CD14-positive monocyte (primary cell): ENCODE results near the gene SLFN12. TPM values are rescaled to one million over a fixed set of nuclear protein-coding genes. Genes with fewer than 3 reads are reported as not detected.
A peak's percentile ranks its signal among the peaks of the same experiment; 100 is the strongest.

Experiments used
- DNase-seq, 3 donors: peaks; one replicate each; pipeline ENCODE4 v3.0.0-alpha.2; 2011 to 2022
- H2AFZ ChIP-seq: 2 replicates; pipeline ENCODE4 v1.6.0; 2012; ENCODE audit warnings: mild to moderate bottlenecking, low read depth, low read length, inconsistent platforms; ENCODE audit not compliant: insufficient read depth, poor library complexity, severe bottlenecking
- H3K27ac ChIP-seq, 2 donors: 1 replicate in 1 of 2; 2 replicates in 1 of 2; pipeline ENCODE4 v1.5.1; 2012 to 2013; ENCODE audit warnings: low read length in 2 of 2, control low read depth in 1 of 2, inconsistent platforms in 1 of 2, low read depth in 1 of 2, mild to moderate bottlenecking in 1 of 2
- H3K27me3 ChIP-seq, 2 donors: one replicate each; pipeline versions ENCODE4 v1.6.0 to v1.6.1; 2011 to 2013; ENCODE audit warnings: low read length in 2 of 2; ENCODE audit not compliant: control insufficient read depth in 2 of 2, insufficient read depth in 2 of 2
- H3K36me3 ChIP-seq, 2 donors: replicated peaks in 1 of 2; 1 replicate in 1 of 2; 2 replicates in 1 of 2; pipeline versions ENCODE4 v1.5.1 to v1.6.1; 2012 to 2013; ENCODE audit warnings: low read length in 2 of 2, control low read depth in 1 of 2, inconsistent platforms in 1 of 2, mild to moderate bottlenecking in 1 of 2; ENCODE audit not compliant: insufficient read depth in 2 of 2, control insufficient read depth in 1 of 2
- H3K4me1 ChIP-seq, 2 donors: 1 replicate in 1 of 2; 2 replicates in 1 of 2; pipeline versions ENCODE4 v1.5.1 to v1.6.1; 2012 to 2013; ENCODE audit warnings: low read length in 2 of 2, control low read depth in 1 of 2, inconsistent platforms in 1 of 2, mild to moderate bottlenecking in 1 of 2, moderate library complexity in 1 of 2; ENCODE audit not compliant: insufficient read depth in 2 of 2, control insufficient read depth in 1 of 2
- H3K4me2 ChIP-seq: replicated peaks from 2 replicates; pipeline ENCODE3; 2012; ENCODE audit warnings: low read length, moderate library complexity, mild to moderate bottlenecking; ENCODE audit not compliant: poor library complexity, severe bottlenecking; ENCODE audit errors: extremely low read depth
- H3K4me3 ChIP-seq, 3 experiments: fragments of 200-600 bp in 1 of 3; sonication (generic) in 1 of 3; replicated peaks in 1 of 3; 1 replicate in 2 of 3; 2 replicates in 1 of 3; pipeline ENCODE4 v1.5.1; 2011 to 2013; ENCODE audit warnings: low read length in 3 of 3, mild to moderate bottlenecking in 3 of 3, control low read depth in 2 of 3, low read depth in 2 of 3, inconsistent platforms in 1 of 3, moderate library complexity in 1 of 3
- H3K79me2 ChIP-seq: 2 replicates; pipeline ENCODE4 v1.6.0; 2012; ENCODE audit warnings: mild to moderate bottlenecking, control low read depth, inconsistent platforms, low read length, moderate library complexity; ENCODE audit not compliant: insufficient read depth
- H3K9ac ChIP-seq: 2 replicates; pipeline ENCODE4 v1.6.0; 2017; ENCODE audit warnings: low read length, mild to moderate bottlenecking; ENCODE audit not compliant: insufficient read depth, poor library complexity, severe bottlenecking
- H3K9me3 ChIP-seq, 2 donors: replicated peaks in 1 of 2; 1 replicate in 1 of 2; 2 replicates in 1 of 2; pipeline versions ENCODE4 v1.5.1 to v1.6.1; 2012 to 2013; ENCODE audit warnings: low read length in 2 of 2, control low read depth in 1 of 2; ENCODE audit not compliant: control insufficient read depth in 1 of 2, insufficient read depth in 1 of 2
- H4K20me1 ChIP-seq: 2 replicates; pipeline ENCODE4 v1.6.0; 2012; ENCODE audit warnings: mild to moderate bottlenecking, low read length, control low read depth, moderate library complexity; ENCODE audit not compliant: insufficient read depth
- H3K27ac Mint-ChIP-seq, 7 donors: one replicate each; pipeline ENCODE4 v1.8.0; 2020; ENCODE audit warnings: mild to moderate bottlenecking in 7 of 7, mixed read lengths in 7 of 7, moderate library complexity in 6 of 7, inconsistent platforms in 2 of 7
- H3K27me3 Mint-ChIP-seq, 3 donors: one replicate each; pipeline ENCODE4 v1.8.0; 2021 to 2022; ENCODE audit warnings: low read depth in 3 of 3, mild to moderate bottlenecking in 3 of 3, mixed read lengths in 3 of 3, moderate library complexity in 3 of 3, inconsistent platforms in 1 of 3
- H3K36me3 Mint-ChIP-seq, 2 donors: one replicate each; pipeline ENCODE4 v1.8.0; 2020; ENCODE audit warnings: mixed read lengths in 2 of 2, inconsistent platforms in 1 of 2, mild to moderate bottlenecking in 1 of 2
- H3K4me1 Mint-ChIP-seq: one replicate; pipeline ENCODE4 v1.8.0; 2020; ENCODE audit warnings: mild to moderate bottlenecking, mixed read lengths
- H3K4me3 Mint-ChIP-seq, 2 donors: one replicate each; pipeline ENCODE4 v1.8.0; 2020; ENCODE audit warnings: mild to moderate bottlenecking in 2 of 2, mixed read lengths in 2 of 2, moderate library complexity in 1 of 2
- H3K9me3 Mint-ChIP-seq, 7 donors: one replicate each; pipeline ENCODE4 v1.8.0; 2020 to 2022; ENCODE audit warnings: mixed read lengths in 7 of 7, mild to moderate bottlenecking in 6 of 7, moderate library complexity in 6 of 7, inconsistent platforms in 2 of 7
- CTCF ChIP-seq: fragments of 200-600 bp; IDR thresholded peaks from one replicate; pipeline ENCODE4 v1.8.0; 2022; ENCODE audit warnings: antibody characterized with exemption, mild to moderate bottlenecking
- WGBS: methylation state at CpG from one replicate; pipeline ENCODE4 v1.1.5; 2013; ENCODE audit warnings: missing lambda C conversion rate; ENCODE audit not compliant: insufficient coverage; 5-methylcytosine and 5-hydroxymethylcytosine counted together
- intact Hi-C, 2 donors: fragments of 100-400 bp; cut with micrococcal nuclease; formaldehyde crosslinking; loops; one replicate each; pipeline versions ENCODE4 v1.15.0 to v1.15.1; 2023
- polyA plus RNA-seq, 3 donors: library from polyadenylated mRNA; depleted of rRNA in 1 of 3; unstranded in 2 of 3; stranded (reverse) in 1 of 3; fragments of 300-500 nt in 2 of 3; fragments of >200 nt in 1 of 3; fragmentation: Illumina TruSeq in 2 of 3; gene quantifications; 1 replicate in 2 of 3; 2 replicates in 1 of 3; pipeline ENCODE4 v1.2.3, GENCODE V29; 2012 to 2021

Gene SLFN12
- polyA plus RNA-seq, 3 donors: 8.4 to 19.6 (median 14.5) TPM

GRCh38 chr17:35453171-35453570, 20.9 kb upstream of the SLFN12 start:
- intact Hi-C loops: no loop called here
- Histone ChIP-seq H3K9me3 (no peaks in the 10 kb centered on the region), H3K9ac (no peak overlapping the region), H2AFZ (no peak overlapping the region), H3K79me2 (no peaks in the 10 kb centered on the region), H3K27ac (no peak overlapping the region), H3K4me1 (peaks cover 16 to 17% of the 10 kb centered on the region in 2 donors), H4K20me1 (no peaks in the 10 kb centered on the region), H3K27me3 (peaks cover 0 to 15% of the 10 kb centered on the region in 2 donors), H3K36me3 (no peaks in the 10 kb centered on the region), H3K4me3 (no peak overlapping the region), H3K4me2 (no peak overlapping the region)
- no peak for DNase-seq
- Mint-ChIP-seq H3K27ac (no peak overlapping the region), H3K4me3 (no peak overlapping the region), H3K9me3 (peaks cover 0 to 9% (median 0%) of the 10 kb centered on the region in 7 donors), H3K4me1 (peaks cover 16% of the 10 kb centered on the region), H3K36me3 (peaks cover 0 to 2% of the 10 kb centered on the region in 2 donors), H3K27me3 (peaks cover 22 to 56% (median 25%) of the 10 kb centered on the region in 3 donors)
- WGBS: no CpG with 5 or more reads among the region's 1 CpG
- no peak for TF ChIP-seq CTCF

- TF ChIP-seq CTCF: no peak
- H3K4me3 ChIP-seq: peak overlapping the region; percentile 31 to 90 (median 72)
- H2AFZ ChIP-seq: peak overlapping the region; percentile 92
- no peaks in the 10 kb centered on the region for H3K36me3 ChIP-seq
- H3K9me3 ChIP-seq: no peaks in the 10 kb centered on the region
- H4K20me1 ChIP-seq: no peaks in the 10 kb centered on the region
- Mint-ChIP-seq H3K36me3 (peaks cover 0 to 2% of the 10 kb centered on the region in 2 donors), H3K4me3 (peak overlapping the region; percentile 92 to 98), H3K4me1 (peaks cover 21% of the 10 kb centered on the region), H3K9me3 (peaks cover 0 to 8% (median 0%) of the 10 kb centered on the region in 7 donors), H3K27me3 (peaks cover 17 to 43% (median 20%) of the 10 kb centered on the region in 3 donors), H3K27ac (peak overlapping the region in 5 of 7 donors; percentile 7 to 69 (median 55))
- peaks cover 0 to 15% of the 10 kb centered on the region in 2 donors for H3K27me3 ChIP-seq
- H3K9ac ChIP-seq: peak overlapping the region; percentile 67
- peaks cover 22% of the 10 kb centered on the region in 2 donors for H3K4me1 ChIP-seq
- DNase-seq: peak; percentile 52 to 65 (median 59)
- H3K79me2 ChIP-seq: no peaks in the 10 kb centered on the region
- H3K4me2 ChIP-seq: peak overlapping the region; percentile 99
- under 1% methylated on average over 25 of the region's 36 CpGs for WGBS
- intact Hi-C loops: loop anchor here (5.0 to 10.0 kb wide), 3 partner anchors 38 to 135 kb away; no protein-coding TSS in a partner anchor
- no peak overlapping the region for H3K27ac ChIP-seq
Observed at GRCh38 chr17:35449371-35449931, 17.2 kb upstream of the SLFN12 start.
